Measurements from ENCODE around the gene CCDC71.

CCDC71 gene

GRCh38 chr3:49199239-49199899 is 33.2 kb upstream of the CCDC71 start:
- Histone ChIP-seq H4K20me1 (ENCODE audit: insufficient read depth) (no peaks in the 10 kb centered on the region), H3K4me3 (IDR thresholded peaks at IDR 0.05; ENCODE audit: insufficient read depth, low read depth, low read length) (no peak overlapping the region), H3K36me3 (ENCODE audit: insufficient read depth) (no peaks in the 10 kb centered on the region), H3K27ac (no peak overlapping the region), H3K27me3 (ENCODE audit: insufficient read depth, low read depth) (no peaks in the 10 kb centered on the region), H2AFZ (ENCODE audit: low read depth) (no peak overlapping the region), H3K79me2 (ENCODE audit: insufficient read depth, low read depth) (no peaks in the 10 kb centered on the region), H3K4me1 (ENCODE audit: low read depth, poor library complexity, severe bottlenecking) (no peaks in the 10 kb centered on the region), H3K9ac (no peak overlapping the region), H3K4me2 (no peak overlapping the region)
- no peak for TF ChIP-seq CTCF (conservative IDR thresholded peaks at IDR 0.05; ENCODE audit: low read depth, low read length)

GRCh38 chr3:49198611-49199230 is 32.6 kb upstream of the CCDC71 start:
- H3K4me1 ChIP-seq (ENCODE audit: low read depth, poor library complexity, severe bottlenecking), result no peaks in the 10 kb centered on the region
- no peak overlapping the region for H3K4me3 ChIP-seq (IDR thresholded peaks at IDR 0.05; ENCODE audit: insufficient read depth, low read depth, low read length)
- H3K36me3 ChIP-seq (ENCODE audit: insufficient read depth), result no peaks in the 10 kb centered on the region
- no peak overlapping the region for H3K4me2 ChIP-seq
- no peaks in the 10 kb centered on the region for H3K27me3 ChIP-seq (ENCODE audit: insufficient read depth, low read depth)
- H4K20me1 ChIP-seq (ENCODE audit: insufficient read depth), result no peaks in the 10 kb centered on the region
- H3K9ac ChIP-seq, result no peak overlapping the region
- TF ChIP-seq CTCF (conservative IDR thresholded peaks at IDR 0.05; ENCODE audit: low read depth, low read length), result no peak
- no peak overlapping the region for H2AFZ ChIP-seq (ENCODE audit: low read depth)
- no peak overlapping the region for H3K27ac ChIP-seq
- H3K79me2 ChIP-seq (ENCODE audit: insufficient read depth, low read depth), result no peaks in the 10 kb centered on the region

- no peak for TF ChIP-seq CTCF (conservative IDR thresholded peaks at IDR 0.05; ENCODE audit: low read depth, low read length)
- Histone ChIP-seq H3K27ac (no peak overlapping the region), H3K9ac (no peak overlapping the region), H3K79me2 (ENCODE audit: insufficient read depth, low read depth) (no peaks in the 10 kb centered on the region), H3K36me3 (ENCODE audit: insufficient read depth) (no peaks in the 10 kb centered on the region), H3K27me3 (ENCODE audit: insufficient read depth, low read depth) (no peaks in the 10 kb centered on the region), H3K4me1 (ENCODE audit: low read depth, poor library complexity, severe bottlenecking) (no peaks in the 10 kb centered on the region), H3K4me3 (IDR thresholded peaks at IDR 0.05; ENCODE audit: insufficient read depth, low read depth, low read length) (no peak overlapping the region), H2AFZ (ENCODE audit: low read depth) (no peak overlapping the region), H3K4me2 (no peak overlapping the region), H4K20me1 (ENCODE audit: insufficient read depth) (no peaks in the 10 kb centered on the region)
Observed at GRCh38 chr3:49198161-49198560, 32.0 kb upstream of the CCDC71 start.

- Histone ChIP-seq H3K9ac (no peak overlapping the region), H3K4me2 (no peak overlapping the region), H3K79me2 (ENCODE audit: insufficient read depth, low read depth) (no peaks in the 10 kb centered on the region), H3K4me1 (ENCODE audit: low read depth, poor library complexity, severe bottlenecking) (no peaks in the 10 kb centered on the region), H2AFZ (ENCODE audit: low read depth) (no peak overlapping the region), H3K4me3 (IDR thresholded peaks at IDR 0.05; ENCODE audit: insufficient read depth, low read depth, low read length) (no peak overlapping the region), H3K36me3 (ENCODE audit: insufficient read depth) (no peaks in the 10 kb centered on the region), H4K20me1 (ENCODE audit: insufficient read depth) (no peaks in the 10 kb centered on the region), H3K27ac (no peak overlapping the region), H3K27me3 (ENCODE audit: insufficient read depth, low read depth) (no peaks in the 10 kb centered on the region)
- TF ChIP-seq CTCF (conservative IDR thresholded peaks at IDR 0.05; ENCODE audit: low read depth, low read length), result no peak
Observed at GRCh38 chr3:49191741-49192140, 25.6 kb upstream of the CCDC71 start.

All from KMS-11 (cell line).